Right lobe of liver (tissue), 6 donors: ENCODE measurements around the gene C1QTNF4. TPM values are rescaled to one million over a fixed set of nuclear protein-coding genes. Genes with fewer than 3 reads are reported as not detected.
A peak's percentile ranks its signal among the peaks of the same experiment; 100 is the strongest.

Experiments used
- ATAC-seq, 4 donors: fragments of 200-7000 bp; cut with Tn5 transposase; one replicate each; pipeline ENCODE4 v1.9.1; 2020; ENCODE audit warnings: mild to moderate bottlenecking in 4 of 4, moderate library complexity in 4 of 4
- DNase-seq, 3 donors: peaks; one replicate each; pipeline ENCODE4 v3.0.0-alpha.2; 2020
- H3K27ac ChIP-seq, 3 donors: fragments of 200-600 bp; one replicate each; pipeline ENCODE4 v1.8.0; 2022
- H3K27me3 ChIP-seq, 2 donors: fragments of 200-600 bp; one replicate each; pipeline ENCODE4 v1.8.0; 2022
- H3K36me3 ChIP-seq, 4 donors: fragments of 200-600 bp; sonication (generic) in 1 of 4; one replicate each; pipeline versions ENCODE4 v1.5.1 to v1.8.0; 2017 to 2022; ENCODE audit warnings: control low read depth in 1 of 4
- H3K4me1 ChIP-seq, 4 donors: fragments of 200-600 bp; sonication (generic) in 1 of 4; one replicate each; pipeline versions ENCODE4 v1.5.1 to v1.8.0; 2017 to 2022; ENCODE audit warnings: control low read depth in 1 of 4
- H3K4me3 ChIP-seq, 3 donors: fragments of 200-600 bp; one replicate each; pipeline ENCODE4 v1.8.0; 2022
- H3K9me3 ChIP-seq, 4 donors: fragments of 200-600 bp; sonication (generic) in 1 of 4; one replicate each; pipeline versions ENCODE4 v1.5.1 to v1.8.0; 2017 to 2022; ENCODE audit warnings: control low read depth in 1 of 4
- CTCF ChIP-seq, 4 donors: fragments of 200-600 bp in 3 of 4; fragments of 450-650 bp in 1 of 4; IDR thresholded peaks; one replicate each; pipeline versions ENCODE4 v1.5.1 to v1.8.0; 2016 to 2022; ENCODE audit warnings: antibody characterized with exemption in 4 of 4, mild to moderate bottlenecking in 2 of 4
- POLR2A ChIP-seq: fragments of 450-650 bp; IDR thresholded peaks from one replicate; pipeline ENCODE4 v1.6.1; 2017; ENCODE audit warnings: antibody characterized with exemption, mild to moderate bottlenecking
- WGBS: methylation state at CpG from one replicate; pipeline ENCODE4 v1.1.6; 2018; ENCODE audit warnings: low coverage, low lambda C conversion rate; ENCODE audit not compliant: insufficient coverage; ENCODE audit errors: missing lambda C conversion rate; 5-methylcytosine and 5-hydroxymethylcytosine counted together
- intact Hi-C, 2 donors: fragments of 100-400 bp; cut with DNase I; formaldehyde crosslinking; loops; one replicate each; pipeline versions ENCODE4 v1.11.2 to v1.14.1; 2022
- total RNA-seq, 6 experiments: library from RNA; depleted of rRNA in 2 of 6; stranded (reverse); fragments of >200 nt in 2 of 6; fragmentation: NEBNext Ultra II Directional in 3 of 6; extraction: Animal tissue kit (Norgen Biotek cat#: 25700) in 3 of 6; gene quantifications; one replicate each; pipeline versions ENCODE4 v1.1.0 to v1.2.4, GENCODE V29; 2016 to 2023
- donor health status: DM: no; HTN: yes; CAD: no.
- donor health status: DM: no; HTN: no; CAD: no.
- donor health status: DM: no; HTN: no; CAD: no.
- donor health status: DM: no; HTN: yes; CAD: no.
- donor health status: DM: no; HTN: yes; CAD: no.

C1QTNF4 gene
- total RNA-seq, 6 experiments from 2014 or later, result 0.21 to 0.44 (median 0.26) TPM; not detected in 3

GRCh38 chr11:47572715-47573255, 21.4 kb downstream of the C1QTNF4 start:
- peak; percentile 86 to 95 (median 92) for ATAC-seq
- TF ChIP-seq POLR2A (no peak), CTCF (IDR thresholded peaks at IDR 0.05) (no peak)
- no peaks in the 10 kb centered on the region for H3K27me3 ChIP-seq
- peak in 1 of 3 donors; percentile 80 for DNase-seq
- peaks cover 0 to 29% (median 12%) of the 10 kb centered on the region in 4 donors for H3K4me1 ChIP-seq
- H3K9me3 ChIP-seq, result no peaks in the 10 kb centered on the region
- 20% methylated on average over 1 of the region's 8 CpGs for WGBS
- intact Hi-C loops, result no loop called here
- no peak overlapping the region for H3K4me3 ChIP-seq
- peaks cover 0 to 32% (median 3%) of the 10 kb centered on the region in 4 donors for H3K36me3 ChIP-seq
- H3K27ac ChIP-seq, result peak overlapping the region in 2 of 3 donors; percentile 13 to 49

GRCh38 chr11:47571895-47572294, 22.3 kb downstream of the C1QTNF4 start:
- no peak for ATAC-seq
- Histone ChIP-seq H3K4me3 (no peak overlapping the region), H3K36me3 (peaks cover 0 to 29% (median 3%) of the 10 kb centered on the region in 4 donors), H3K27me3 (no peaks in the 10 kb centered on the region), H3K9me3 (no peaks in the 10 kb centered on the region), H3K27ac (peak overlapping the region in 1 of 3 donors; percentile 49), H3K4me1 (peaks cover 0 to 26% (median 9%) of the 10 kb centered on the region in 4 donors)
- intact Hi-C loops, result no loop called here
- 71% methylated on average over 1 of the region's 1 CpG for WGBS
- no peak for DNase-seq
- TF ChIP-seq POLR2A, result no peak
- no peak for TF ChIP-seq CTCF (IDR thresholded peaks at IDR 0.05)

GRCh38 chr11:47571357-47571729, 22.9 kb downstream of the C1QTNF4 start:
- no peak for DNase-seq
- H3K27me3 ChIP-seq, result no peaks in the 10 kb centered on the region
- H3K36me3 ChIP-seq, result peaks cover 0 to 27% (median 3%) of the 10 kb centered on the region in 4 donors
- no peak overlapping the region for H3K27ac ChIP-seq
- WGBS, result 81% methylated on average over 4 of the region's 4 CpGs
- H3K4me1 ChIP-seq, result peaks cover 0 to 29% (median 9%) of the 10 kb centered on the region in 4 donors
- no peak for ATAC-seq
- TF ChIP-seq CTCF (IDR thresholded peaks at IDR 0.05) (no peak), POLR2A (no peak)
- intact Hi-C loops, result no loop called here
- no peak overlapping the region for H3K4me3 ChIP-seq
- no peaks in the 10 kb centered on the region for H3K9me3 ChIP-seq

GRCh38 chr11:47570651-47571356, 23.4 kb downstream of the C1QTNF4 start:
- TF ChIP-seq CTCF (IDR thresholded peaks at IDR 0.05) (no peak), POLR2A (no peak)
- ATAC-seq (no peak), DNase-seq (no peak)

More at GRCh38 chr11:47570651-47571356, 23.4 kb downstream of the C1QTNF4 start:
- Histone ChIP-seq H3K27me3 (no peaks in the 10 kb centered on the region), H3K27ac (no peak overlapping the region), H3K4me1 (peaks cover 0 to 29% (median 9%) of the 10 kb centered on the region in 4 donors), H3K36me3 (peaks cover 0 to 27% (median 3%) of the 10 kb centered on the region in 4 donors), H3K4me3 (no peak overlapping the region), H3K9me3 (no peaks in the 10 kb centered on the region)
- intact Hi-C loops, result no loop called here
- WGBS, result 52% methylated on average over 3 of the region's 3 CpGs
